ENCODE results near the gene IL10. TPM values are rescaled to one million over a fixed set of nuclear protein-coding genes. Genes with fewer than 3 reads are reported as not detected.
A peak's percentile ranks its signal among the peaks of the same experiment; 100 is the strongest.

IL10 gene
- total RNA-seq, 2 experiments from 2014 or later, result not detected

DNA sequence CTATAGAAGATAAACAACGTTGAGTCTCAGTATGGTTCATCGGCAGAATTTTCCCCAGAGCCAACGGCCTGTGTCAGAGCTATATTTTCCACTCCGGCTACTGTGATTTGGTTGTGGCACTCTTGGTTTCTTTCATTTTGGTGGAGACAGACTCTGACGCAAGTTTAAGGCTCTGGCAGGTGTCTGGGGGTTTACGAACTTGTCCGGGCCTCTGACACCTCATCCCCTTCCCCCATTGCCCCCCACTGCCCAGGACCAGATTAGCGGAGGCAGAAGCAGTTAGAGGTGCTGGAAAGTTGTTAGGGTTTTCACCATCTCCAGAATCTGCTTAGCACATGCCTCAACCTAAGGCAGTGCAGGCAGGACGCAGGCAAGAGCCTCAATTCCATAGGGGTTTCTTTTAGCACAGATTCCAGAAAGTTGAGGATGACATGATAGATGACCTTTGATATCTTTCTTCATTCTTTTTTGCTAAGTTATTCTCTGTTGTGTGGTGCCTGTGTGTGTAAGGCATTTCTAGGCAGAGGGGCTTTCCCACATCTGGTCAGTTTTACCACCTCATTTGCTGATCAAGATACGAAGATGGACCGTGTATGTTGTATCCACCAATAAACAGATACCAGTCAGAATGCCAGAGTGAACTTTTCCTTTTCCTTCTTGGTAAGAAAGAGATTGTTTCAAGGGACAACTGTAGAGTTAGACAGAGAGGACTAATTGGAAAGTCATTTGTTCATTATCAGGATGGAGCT lies 18.4 kb upstream of the IL10 start:
- Histone ChIP-seq H3K9me3 (ENCODE audit: low read length) (no peaks in the 10 kb centered on the region), H4K20me1 (ENCODE audit: insufficient read depth, low read length) (no peaks in the 10 kb centered on the region), H3K27ac (ENCODE audit: low read depth, low read length, poor library complexity, severe bottlenecking) (no peak overlapping the region), H3K4me3 (ENCODE audit: low read depth, low read length, poor library complexity, severe bottlenecking) (no peak overlapping the region), H3K4me1 (ENCODE audit: insufficient read depth, low read length, poor library complexity, severe bottlenecking) (peaks cover 7% of the 10 kb centered on the region), H3K79me2 (ENCODE audit: insufficient read depth, low read depth, low read length) (no peaks in the 10 kb centered on the region), H3K36me3 (ENCODE audit: insufficient read depth, low read length) (no peaks in the 10 kb centered on the region), H2AFZ (ENCODE audit: low read length) (no peak overlapping the region), H3K9me2 (ENCODE audit: insufficient read depth, low read length) (no peaks in the 10 kb centered on the region), H3K4me2 (ENCODE audit: low read length) (peak overlapping the region; percentile 2; the same call in 1 of the 2 replicates)
- DNase-seq (ENCODE audit: low spot score), result no peak
- ChIA-PET CTCF (ENCODE audit: unreplicated experiment) (no interaction called here), POLR2A (interaction anchor here (0.6 kb wide), 3 partner anchors 24 to 1983 kb away, joined by 3 to 5 read pairs (median 3); no protein-coding TSS in a partner anchor)
- TF ChIP-seq, protein P1, sequence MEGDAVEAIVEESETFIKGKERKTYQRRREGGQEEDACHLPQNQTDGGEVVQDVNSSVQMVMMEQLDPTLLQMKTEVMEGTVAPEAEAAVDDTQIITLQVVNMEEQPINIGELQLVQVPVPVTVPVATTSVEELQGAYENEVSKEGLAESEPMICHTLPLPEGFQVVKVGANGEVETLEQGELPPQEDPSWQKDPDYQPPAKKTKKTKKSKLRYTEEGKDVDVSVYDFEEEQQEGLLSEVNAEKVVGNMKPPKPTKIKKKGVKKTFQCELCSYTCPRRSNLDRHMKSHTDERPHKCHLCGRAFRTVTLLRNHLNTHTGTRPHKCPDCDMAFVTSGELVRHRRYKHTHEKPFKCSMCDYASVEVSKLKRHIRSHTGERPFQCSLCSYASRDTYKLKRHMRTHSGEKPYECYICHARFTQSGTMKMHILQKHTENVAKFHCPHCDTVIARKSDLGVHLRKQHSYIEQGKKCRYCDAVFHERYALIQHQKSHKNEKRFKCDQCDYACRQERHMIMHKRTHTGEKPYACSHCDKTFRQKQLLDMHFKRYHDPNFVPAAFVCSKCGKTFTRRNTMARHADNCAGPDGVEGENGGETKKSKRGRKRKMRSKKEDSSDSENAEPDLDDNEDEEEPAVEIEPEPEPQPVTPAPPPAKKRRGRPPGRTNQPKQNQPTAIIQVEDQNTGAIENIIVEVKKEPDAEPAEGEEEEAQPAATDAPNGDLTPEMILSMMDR (conservative IDR thresholded peaks at IDR 0.05; ENCODE audit: low read length), result no peak
- no peak for TF ChIP-seq EZH2phosphoT487 (IDR thresholded peaks at IDR 0.05; ENCODE audit: borderline replicate concordance, low read depth, low read length)
- intact Hi-C loops (cut with micrococcal nuclease; ENCODE audit: unreplicated experiment), result no loop called here
- no TSS peak for BruUV-seq (replicated peaks)

DNA sequence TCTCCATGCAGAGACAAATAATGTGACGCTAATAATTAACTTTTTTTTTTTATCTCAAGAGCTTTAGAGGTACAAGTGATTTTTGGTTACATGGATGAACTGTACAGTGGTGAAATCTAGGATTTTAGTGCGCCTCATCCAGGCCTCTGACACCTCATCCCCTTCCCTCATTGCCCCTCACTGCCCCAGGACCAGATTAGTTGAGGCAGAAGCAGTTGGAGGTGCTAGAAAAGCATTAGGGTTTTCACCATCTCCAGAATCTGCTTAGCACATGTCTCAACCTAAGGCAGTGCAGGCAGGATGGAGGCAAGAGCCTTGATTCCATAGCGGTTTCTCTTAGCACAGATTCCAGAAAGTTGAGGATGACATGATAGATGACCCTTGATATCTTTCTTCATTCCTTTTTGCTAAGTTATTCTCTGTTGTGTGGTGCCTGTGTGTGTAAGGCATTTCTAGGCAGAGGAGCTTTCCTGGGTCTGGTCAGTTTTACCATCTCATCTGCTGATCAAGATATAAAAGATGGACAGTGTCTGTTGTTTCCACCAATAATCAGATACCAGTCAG lies 16.3 kb upstream of the IL10 start:
- H3K4me2 ChIP-seq (ENCODE audit: low read length), result no peak overlapping the region
- H3K4me1 ChIP-seq (ENCODE audit: insufficient read depth, low read length, poor library complexity, severe bottlenecking), result peaks cover 21% of the 10 kb centered on the region
- H3K36me3 ChIP-seq (ENCODE audit: insufficient read depth, low read length), result no peaks in the 10 kb centered on the region
- no peaks in the 10 kb centered on the region for H3K9me2 ChIP-seq (ENCODE audit: insufficient read depth, low read length)
- ChIA-PET POLR2A (interaction anchor here (0.6 kb wide), 1 partner anchor 164 kb away, joined by 4 read pairs; no protein-coding TSS in a partner anchor), CTCF (ENCODE audit: unreplicated experiment) (no interaction called here)
- no peak for TF ChIP-seq EZH2phosphoT487 (IDR thresholded peaks at IDR 0.05; ENCODE audit: borderline replicate concordance, low read depth, low read length)
- TF ChIP-seq, protein P1 (conservative IDR thresholded peaks at IDR 0.05; ENCODE audit: low read length), result no peak
- H3K27ac ChIP-seq (ENCODE audit: low read depth, low read length, poor library complexity, severe bottlenecking), result no peak overlapping the region
- H3K9me3 ChIP-seq (ENCODE audit: low read length), result no peaks in the 10 kb centered on the region
- no peaks in the 10 kb centered on the region for H3K79me2 ChIP-seq (ENCODE audit: insufficient read depth, low read depth, low read length)
- no peaks in the 10 kb centered on the region for H4K20me1 ChIP-seq (ENCODE audit: insufficient read depth, low read length)
- no peak for DNase-seq (ENCODE audit: low spot score)
- H2AFZ ChIP-seq (ENCODE audit: low read length), result no peak overlapping the region
- no peak overlapping the region for H3K4me3 ChIP-seq (ENCODE audit: low read depth, low read length, poor library complexity, severe bottlenecking)
- intact Hi-C loops (cut with micrococcal nuclease; ENCODE audit: unreplicated experiment), result no loop called here
- BruUV-seq (replicated peaks), result no TSS peak

DNA sequence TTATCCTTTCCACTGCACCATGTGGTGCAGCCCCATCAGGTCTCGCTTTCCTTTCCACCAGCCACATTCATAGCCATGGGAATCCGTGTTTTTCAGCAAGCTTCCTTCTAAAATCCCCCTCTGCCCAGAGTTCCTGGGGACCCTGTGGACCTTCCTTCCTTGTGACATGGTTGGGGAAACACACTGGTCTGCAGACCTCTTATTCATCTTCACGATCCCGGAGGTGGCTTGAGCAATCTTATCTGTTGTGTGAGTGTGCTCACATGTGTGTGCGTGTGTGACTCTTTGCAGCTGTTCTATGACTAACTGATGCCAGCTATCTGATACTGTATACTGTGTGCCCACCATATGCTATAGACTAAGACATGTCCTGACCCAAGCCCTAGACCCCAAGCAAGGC lies 15.6 kb upstream of the IL10 start:
- no peak for DNase-seq (ENCODE audit: low spot score)
- no peaks in the 10 kb centered on the region for H4K20me1 ChIP-seq (ENCODE audit: insufficient read depth, low read length)
- TF ChIP-seq, protein P1 (conservative IDR thresholded peaks at IDR 0.05; ENCODE audit: low read length), result no peak
- TF ChIP-seq EZH2phosphoT487 (IDR thresholded peaks at IDR 0.05; ENCODE audit: borderline replicate concordance, low read depth, low read length), result no peak
- no peaks in the 10 kb centered on the region for H3K79me2 ChIP-seq (ENCODE audit: insufficient read depth, low read depth, low read length)
- peaks cover 28% of the 10 kb centered on the region for H3K4me1 ChIP-seq (ENCODE audit: insufficient read depth, low read length, poor library complexity, severe bottlenecking)
- ChIA-PET CTCF (ENCODE audit: unreplicated experiment) (no interaction called here), POLR2A (interaction anchor here (1.2 kb wide), 1 partner anchor 22 kb away, joined by 3 read pairs; no protein-coding TSS in a partner anchor)
- H3K9me3 ChIP-seq (ENCODE audit: low read length), result no peaks in the 10 kb centered on the region
- H3K36me3 ChIP-seq (ENCODE audit: insufficient read depth, low read length), result no peaks in the 10 kb centered on the region
- no peaks in the 10 kb centered on the region for H3K9me2 ChIP-seq (ENCODE audit: insufficient read depth, low read length)
- BruUV-seq (replicated peaks), result no TSS peak
- H3K27ac ChIP-seq (ENCODE audit: low read depth, low read length, poor library complexity, severe bottlenecking), result no peak overlapping the region
- intact Hi-C loops (cut with micrococcal nuclease; ENCODE audit: unreplicated experiment), result no loop called here
- no peak overlapping the region for H2AFZ ChIP-seq (ENCODE audit: low read length)
- no peak overlapping the region for H3K4me2 ChIP-seq (ENCODE audit: low read length)
- H3K4me3 ChIP-seq (ENCODE audit: low read depth, low read length, poor library complexity, severe bottlenecking), result no peak overlapping the region
